ENCODE results near the gene TEAD2.
"Not testable (repeated sequence)": the region's sequence is repeated elsewhere in the genome, so short reads cannot be mapped to it uniquely, and the experiment has no call there.

GRCh38 chr19:49306734-49307133 lies 55.5 kb downstream of the TEAD2 start:
- TF ChIP-seq SP1 (CRISPR knock-in tag; conservative IDR thresholded peaks at IDR 0.05); ZNF317 (CRISPR knock-in tag; IDR thresholded peaks at IDR 0.05; ENCODE audit: borderline replicate concordance, low read depth); USF1 (CRISPR knock-in tag; IDR thresholded peaks at IDR 0.05); CTCF (IDR thresholded peaks at IDR 0.05); E2F5 (CRISPR knock-in tag; IDR thresholded peaks at IDR 0.05); MAX (CRISPR knock-in tag; IDR thresholded peaks at IDR 0.05); KAT7 (CRISPR knock-in tag; IDR thresholded peaks at IDR 0.05; ENCODE audit: borderline replicate concordance); RELA (CRISPR knock-in tag; IDR thresholded peaks at IDR 0.05; ENCODE audit: borderline replicate concordance); USF2 (CRISPR knock-in tag; IDR thresholded peaks at IDR 0.05); HMGXB4 (CRISPR knock-in tag; IDR thresholded peaks at IDR 0.05); IRF1 (CRISPR knock-in tag; IDR thresholded peaks at IDR 0.05); MLX (CRISPR knock-in tag; IDR thresholded peaks at IDR 0.05); JUN (CRISPR knock-in tag; IDR thresholded peaks at IDR 0.05); ELF4 (CRISPR knock-in tag; IDR thresholded peaks at IDR 0.05; ENCODE audit: low read depth): not testable (repeated sequence)

Measured in WTC11 (cell line).